HepG2 (cell line): ENCODE results near the gene HLF. TPM values are rescaled to one million over a fixed set of nuclear protein-coding genes. Genes with fewer than 3 reads are reported as not detected.

Source experiments
- DNMT1 ChIP-seq: sonication (generic); formaldehyde crosslinking; IDR thresholded peaks from 2 replicates; pipeline ENCODE4 v1.5.1; 2020; ENCODE audit warnings: mild to moderate bottlenecking, missing genetic modification reagents
- FOSL1 ChIP-seq: sonication (generic); formaldehyde crosslinking; IDR thresholded peaks from 2 replicates; pipeline ENCODE4 v1.9.0; 2021; ENCODE audit warnings: missing genetic modification reagents, borderline replicate concordance
- GABPA ChIP-seq, 2 experiments: IDR thresholded peaks; 2 replicates each; pipeline ENCODE4 v1.6.1; 2011 to 2016; ENCODE audit warnings: low read depth in 2 of 2, low read length in 1 of 2, missing biosample characterization in 1 of 2, missing genetic modification characterization in 1 of 2
- JUN ChIP-seq: sonication (generic); formaldehyde crosslinking; IDR thresholded peaks from 2 replicates; pipeline ENCODE4 v1.4.0; 2020; ENCODE audit warnings: mild to moderate bottlenecking, missing genetic modification reagents
- SIX1 ChIP-seq: sonication (generic); formaldehyde crosslinking; IDR thresholded peaks from 2 replicates; pipeline ENCODE4 v1.4.0; 2020; ENCODE audit warnings: missing genetic modification reagents, borderline replicate concordance
- SP140L ChIP-seq: sonication (generic); formaldehyde crosslinking; IDR thresholded peaks from 2 replicates; pipeline ENCODE4 v1.4.0; 2020; ENCODE audit warnings: missing genetic modification reagents, borderline replicate concordance
- SRSF1 ChIP-seq: fragments of 200-400 bp; formaldehyde crosslinking; optimal IDR thresholded peaks from 2 replicates; pipeline ENCODE3; 2017; ENCODE audit warnings: mild to moderate bottlenecking, low read depth, low read length, moderate library complexity
- TBX2 ChIP-seq: sonication (generic); formaldehyde crosslinking; IDR thresholded peaks from 2 replicates; pipeline ENCODE4 v1.5.0; 2020; ENCODE audit warnings: missing genetic modification reagents, mild to moderate bottlenecking, borderline replicate concordance
- ZNF143 ChIP-seq: sonication (generic); formaldehyde crosslinking; IDR thresholded peaks from 2 replicates; pipeline ENCODE4 v1.4.0; 2020; ENCODE audit warnings: missing genetic modification reagents
- ZNF180 ChIP-seq: sonication (generic); formaldehyde crosslinking; IDR thresholded peaks from 2 replicates; pipeline ENCODE4 v1.4.0; 2020; ENCODE audit warnings: low read depth, missing genetic modification reagents, borderline replicate concordance
- ZNF460 ChIP-seq: sonication (generic); formaldehyde crosslinking; IDR thresholded peaks from 2 replicates; pipeline ENCODE4 v1.5.1; 2020; ENCODE audit warnings: missing genetic modification reagents, mild to moderate bottlenecking, borderline replicate concordance
- ZNF558 ChIP-seq: sonication (generic); formaldehyde crosslinking; IDR thresholded peaks from 2 replicates; pipeline ENCODE4 v1.9.0; 2022; ENCODE audit warnings: mild to moderate bottlenecking, missing genetic modification reagents, borderline replicate concordance
- ZNF580 ChIP-seq: IDR thresholded peaks from 2 replicates; pipeline ENCODE4 v1.6.1; 2016; ENCODE audit warnings: low read depth, borderline replicate concordance
- ZNF766 ChIP-seq: sonication (generic); formaldehyde crosslinking; IDR thresholded peaks from 2 replicates; pipeline ENCODE4 v1.5.0; 2020; ENCODE audit warnings: missing genetic modification reagents, borderline replicate concordance
- ZNF773 ChIP-seq: sonication (generic); formaldehyde crosslinking; IDR thresholded peaks from 2 replicates; pipeline ENCODE4 v1.4.0; 2020; ENCODE audit warnings: missing genetic modification reagents, borderline replicate concordance
- ZSCAN30 ChIP-seq: sonication (generic); formaldehyde crosslinking; IDR thresholded peaks from 2 replicates; pipeline ENCODE4 v1.5.0; 2020; ENCODE audit warnings: mild to moderate bottlenecking, missing genetic modification reagents
- polyA plus RNA-seq, 8 experiments: library from polyadenylated mRNA; depleted of rRNA in 3 of 8; stranded (reverse) in 7 of 8; unstranded in 1 of 8; fragments of >200 nt; fragmentation: Illumina TruSeq in 4 of 8; extraction: Trizol in 4 of 8; gene quantifications; 2 replicates each; pipeline versions ENCODE4 v1.2.1 to v1.2.3, GENCODE V29; 2011 to 2016; ENCODE audit warnings: low read depth in 4 of 8, missing spikeins in 1 of 8, mixed read lengths in 1 of 8; ENCODE audit not compliant: insufficient read depth in 1 of 8
- total RNA-seq, 5 experiments: library from RNA; depleted of rRNA; stranded (reverse); fragments of >200 nt; fragmentation: Illumina TruSeq; extraction: Trizol; gene quantifications; 2 replicates each; pipeline ENCODE4 v1.2.3, GENCODE V29; 2016; ENCODE audit warnings: low read depth in 1 of 5
- TF ChIP-seq, protein P1 (sequence below), 2 experiments: sonication (generic) in 1 of 2; formaldehyde crosslinking in 1 of 2; IDR thresholded peaks; 2 replicates each; pipeline versions ENCODE4 v1.4.0 to v1.6.1; 2016 to 2020; ENCODE audit warnings: borderline replicate concordance in 1 of 2, low read depth in 1 of 2, mild to moderate bottlenecking in 1 of 2, missing genetic modification reagents in 1 of 2
- TF ChIP-seq, protein P2 (sequence below): sonication (generic); formaldehyde crosslinking; IDR thresholded peaks from 2 replicates; pipeline ENCODE4 v1.5.0; 2020; ENCODE audit warnings: missing genetic modification reagents
- TF ChIP-seq, protein P3 (sequence below): sonication (generic); formaldehyde crosslinking; IDR thresholded peaks from 2 replicates; pipeline ENCODE4; 2020; ENCODE audit warnings: missing genetic modification reagents, mild to moderate bottlenecking, borderline replicate concordance

HLF gene
- total and polyA plus RNA-seq, 2 of the 13 experiments (the other 11 are each of a cell fraction or from before 2014, with no cell fraction given) = 202 to 346 TPM

GRCh38 chr17:55284001-55284884 lies 19.5 kb downstream of the HLF start (continued):
- peak; percentile 90; the same call in 1 of the 2 replicates for TF ChIP-seq ZNF558
- TF ChIP-seq ZNF580 = peak; percentile 91; the same call in 1 of the 2 replicates
- TF ChIP-seq JUN (CRISPR knock-in tag) = peak; percentile 88; the same call in 1 of the 2 replicates
- no peak for TF ChIP-seq ZNF143
- TF ChIP-seq, protein P1, sequence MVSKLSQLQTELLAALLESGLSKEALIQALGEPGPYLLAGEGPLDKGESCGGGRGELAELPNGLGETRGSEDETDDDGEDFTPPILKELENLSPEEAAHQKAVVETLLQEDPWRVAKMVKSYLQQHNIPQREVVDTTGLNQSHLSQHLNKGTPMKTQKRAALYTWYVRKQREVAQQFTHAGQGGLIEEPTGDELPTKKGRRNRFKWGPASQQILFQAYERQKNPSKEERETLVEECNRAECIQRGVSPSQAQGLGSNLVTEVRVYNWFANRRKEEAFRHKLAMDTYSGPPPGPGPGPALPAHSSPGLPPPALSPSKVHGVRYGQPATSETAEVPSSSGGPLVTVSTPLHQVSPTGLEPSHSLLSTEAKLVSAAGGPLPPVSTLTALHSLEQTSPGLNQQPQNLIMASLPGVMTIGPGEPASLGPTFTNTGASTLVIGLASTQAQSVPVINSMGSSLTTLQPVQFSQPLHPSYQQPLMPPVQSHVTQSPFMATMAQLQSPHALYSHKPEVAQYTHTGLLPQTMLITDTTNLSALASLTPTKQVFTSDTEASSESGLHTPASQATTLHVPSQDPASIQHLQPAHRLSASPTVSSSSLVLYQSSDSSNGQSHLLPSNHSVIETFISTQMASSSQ (IDR thresholded peaks at IDR 0.05; ENCODE audit: low read depth) = peak; percentile 98
- TF ChIP-seq, protein P1 (CRISPR knock-in tag; IDR thresholded peaks at IDR 0.05; ENCODE audit: borderline replicate concordance) = peak; percentile 99
- peak; percentile 68; the same call in 1 of the 2 replicates for TF ChIP-seq SIX1
- TF ChIP-seq ZNF460 = peak; percentile 29; the same call in 1 of the 2 replicates
- TF ChIP-seq, protein P2, sequence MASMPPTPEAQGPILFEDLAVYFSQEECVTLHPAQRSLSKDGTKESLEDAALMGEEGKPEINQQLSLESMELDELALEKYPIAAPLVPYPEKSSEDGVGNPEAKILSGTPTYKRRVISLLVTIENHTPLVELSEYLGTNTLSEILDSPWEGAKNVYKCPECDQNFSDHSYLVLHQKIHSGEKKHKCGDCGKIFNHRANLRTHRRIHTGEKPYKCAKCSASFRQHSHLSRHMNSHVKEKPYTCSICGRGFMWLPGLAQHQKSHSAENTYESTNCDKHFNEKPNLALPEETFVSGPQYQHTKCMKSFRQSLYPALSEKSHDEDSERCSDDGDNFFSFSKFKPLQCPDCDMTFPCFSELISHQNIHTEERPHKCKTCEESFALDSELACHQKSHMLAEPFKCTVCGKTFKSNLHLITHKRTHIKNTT (CRISPR knock-in tag) = no peak
- TF ChIP-seq ZNF766 (CRISPR knock-in tag) = 0 out of 2 replicates have a peak, but pooled peaks have one; percentile 37
- peak; percentile 99 for TF ChIP-seq TBX2 (CRISPR knock-in tag)
- TF ChIP-seq ZNF180 = no peak
- no peak for TF ChIP-seq SRSF1
- TF ChIP-seq, protein P3, sequence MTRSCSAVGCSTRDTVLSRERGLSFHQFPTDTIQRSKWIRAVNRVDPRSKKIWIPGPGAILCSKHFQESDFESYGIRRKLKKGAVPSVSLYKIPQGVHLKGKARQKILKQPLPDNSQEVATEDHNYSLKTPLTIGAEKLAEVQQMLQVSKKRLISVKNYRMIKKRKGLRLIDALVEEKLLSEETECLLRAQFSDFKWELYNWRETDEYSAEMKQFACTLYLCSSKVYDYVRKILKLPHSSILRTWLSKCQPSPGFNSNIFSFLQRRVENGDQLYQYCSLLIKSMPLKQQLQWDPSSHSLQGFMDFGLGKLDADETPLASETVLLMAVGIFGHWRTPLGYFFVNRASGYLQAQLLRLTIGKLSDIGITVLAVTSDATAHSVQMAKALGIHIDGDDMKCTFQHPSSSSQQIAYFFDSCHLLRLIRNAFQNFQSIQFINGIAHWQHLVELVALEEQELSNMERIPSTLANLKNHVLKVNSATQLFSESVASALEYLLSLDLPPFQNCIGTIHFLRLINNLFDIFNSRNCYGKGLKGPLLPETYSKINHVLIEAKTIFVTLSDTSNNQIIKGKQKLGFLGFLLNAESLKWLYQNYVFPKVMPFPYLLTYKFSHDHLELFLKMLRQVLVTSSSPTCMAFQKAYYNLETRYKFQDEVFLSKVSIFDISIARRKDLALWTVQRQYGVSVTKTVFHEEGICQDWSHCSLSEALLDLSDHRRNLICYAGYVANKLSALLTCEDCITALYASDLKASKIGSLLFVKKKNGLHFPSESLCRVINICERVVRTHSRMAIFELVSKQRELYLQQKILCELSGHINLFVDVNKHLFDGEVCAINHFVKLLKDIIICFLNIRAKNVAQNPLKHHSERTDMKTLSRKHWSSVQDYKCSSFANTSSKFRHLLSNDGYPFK (CRISPR knock-in tag) = no peak; the same call in 1 of the 2 replicates
- no peak for TF ChIP-seq ZNF773
- no peak for TF ChIP-seq GABPA (IDR thresholded peaks at IDR 0.05; ENCODE audit: low read depth, low read length)
- peak; percentile 76 for TF ChIP-seq GABPA (CRISPR knock-in tag; IDR thresholded peaks at IDR 0.05; ENCODE audit: low read depth)
- TF ChIP-seq DNMT1 (CRISPR knock-in tag) = no peak
- peak; percentile 89; the same call in 1 of the 2 replicates for TF ChIP-seq ZSCAN30
- TF ChIP-seq SP140L (CRISPR knock-in tag) = no peak; the same call in 1 of the 2 replicates
- no peak for TF ChIP-seq FOSL1 (CRISPR knock-in tag)
